Osteoblast (primary cell): Measurements from ENCODE around the gene CIB4. TPM values are rescaled to one million over a fixed set of nuclear protein-coding genes. Genes with fewer than 3 reads are reported as not detected.

Experiments used
- DNase-seq: peaks from one replicate; pipeline ENCODE4 v3.0.0; 2011; ENCODE audit warnings: low spot score, mixed read lengths; ENCODE audit not compliant: insufficient read length; ENCODE audit errors: missing footprints
- H2AFZ ChIP-seq: 2 replicates; pipeline ENCODE4 v1.6.0; 2011; ENCODE audit warnings: mild to moderate bottlenecking, low read length
- H3K27ac ChIP-seq: 2 replicates; pipeline ENCODE4 v1.5.1; 2011; ENCODE audit warnings: mild to moderate bottlenecking, low read depth, low read length, moderate library complexity
- H3K27me3 ChIP-seq: 2 replicates; pipeline ENCODE4 v1.6.0; 2012; ENCODE audit warnings: mild to moderate bottlenecking, control low read depth, inconsistent platforms, low read length, moderate library complexity; ENCODE audit not compliant: insufficient read depth
- H3K36me3 ChIP-seq: 2 replicates; pipeline ENCODE4 v1.5.1; 2011; ENCODE audit warnings: mild to moderate bottlenecking, low read length, control low read depth, moderate library complexity; ENCODE audit not compliant: insufficient read depth
- H3K4me1 ChIP-seq: 2 replicates; pipeline ENCODE4 v1.5.1; 2011; ENCODE audit warnings: mild to moderate bottlenecking, low read length, control low read depth, moderate library complexity; ENCODE audit not compliant: insufficient read depth
- H3K4me2 ChIP-seq: 2 replicates; pipeline ENCODE4 v1.6.0; 2011; ENCODE audit warnings: mild to moderate bottlenecking, low read length; ENCODE audit not compliant: insufficient read depth
- H3K4me3 ChIP-seq: fragments of 200-600 bp; sonication (generic); 3 replicates; pipeline ENCODE4 v1.5.1; 2012; ENCODE audit warnings: mild to moderate bottlenecking, low read length, inconsistent platforms; ENCODE audit not compliant: insufficient read depth
- H3K79me2 ChIP-seq: 2 replicates; pipeline ENCODE4 v1.6.0; 2012; ENCODE audit warnings: mild to moderate bottlenecking, low read length, control low read depth, inconsistent platforms; ENCODE audit not compliant: insufficient read depth
- H3K9me3 ChIP-seq: 2 replicates; pipeline ENCODE4 v1.5.1; 2011; ENCODE audit warnings: low read depth, low read length, control low read depth
- H4K20me1 ChIP-seq: 2 replicates; pipeline ENCODE4 v1.6.0; 2012; ENCODE audit warnings: mild to moderate bottlenecking, low read length, control low read depth; ENCODE audit not compliant: insufficient read depth
- CTCF ChIP-seq: IDR thresholded peaks from 2 replicates; pipeline ENCODE4 v1.5.1; 2011; ENCODE audit warnings: mild to moderate bottlenecking, low read depth, low read length, moderate library complexity; ENCODE audit errors: extremely low read depth
- total RNA-seq: library from RNA; depleted of rRNA; stranded (reverse); fragments of >200 nt; gene quantifications from 2 replicates; pipeline ENCODE4 v1.2.3, GENCODE V29; 2012

CIB4 gene
- total RNA-seq, 1 donor: not detected

- no peak overlapping the region for H3K4me3 ChIP-seq
- no peak overlapping the region for H3K4me2 ChIP-seq
- H3K9me3 ChIP-seq: no peaks in the 10 kb centered on the region
- H2AFZ ChIP-seq: no peak overlapping the region
- no peaks in the 10 kb centered on the region for H4K20me1 ChIP-seq
- H3K4me1 ChIP-seq: no peaks in the 10 kb centered on the region
- no peaks in the 10 kb centered on the region for H3K79me2 ChIP-seq
- H3K27me3 ChIP-seq: peaks cover 73% of the 10 kb centered on the region
- no peaks in the 10 kb centered on the region for H3K36me3 ChIP-seq
- no peak for TF ChIP-seq CTCF
- no peak overlapping the region for H3K27ac ChIP-seq
- no peak for DNase-seq
Observed at GRCh38 chr2:26685341-26685740, 44.2 kb upstream of the CIB4 start.

- Histone ChIP-seq H3K27ac (no peak overlapping the region), H3K36me3 (no peaks in the 10 kb centered on the region), H3K9me3 (no peaks in the 10 kb centered on the region), H3K79me2 (no peaks in the 10 kb centered on the region), H3K4me1 (no peaks in the 10 kb centered on the region), H4K20me1 (no peaks in the 10 kb centered on the region), H2AFZ (no peak overlapping the region), H3K27me3 (peaks cover 75% of the 10 kb centered on the region), H3K4me2 (no peak overlapping the region), H3K4me3 (no peak overlapping the region)
- no peak for TF ChIP-seq CTCF
- DNase-seq: peak; percentile 11
Observed at GRCh38 chr2:26683583-26683982, 42.4 kb upstream of the CIB4 start.

GRCh38 chr2:26682155-26682554 lies 41.0 kb upstream of the CIB4 start:
- H3K27me3 ChIP-seq: peaks cover 66% of the 10 kb centered on the region
- no peak overlapping the region for H2AFZ ChIP-seq
- DNase-seq: no peak

GRCh38 chr2:26681656-26682055 lies 40.5 kb upstream of the CIB4 start:
- Histone ChIP-seq H4K20me1 (no peaks in the 10 kb centered on the region), H2AFZ (no peak overlapping the region), H3K9me3 (no peaks in the 10 kb centered on the region), H3K79me2 (no peaks in the 10 kb centered on the region), H3K36me3 (no peaks in the 10 kb centered on the region), H3K27ac (no peak overlapping the region), H3K4me1 (no peaks in the 10 kb centered on the region), H3K27me3 (peaks cover 61% of the 10 kb centered on the region), H3K4me3 (no peak overlapping the region), H3K4me2 (no peak overlapping the region)
- no peak for TF ChIP-seq CTCF
- DNase-seq: peak; percentile 3

More at GRCh38 chr2:26682155-26682554, 41.0 kb upstream of the CIB4 start:
- Histone ChIP-seq H3K36me3 (no peaks in the 10 kb centered on the region), H3K9me3 (no peaks in the 10 kb centered on the region), H3K27ac (no peak overlapping the region), H4K20me1 (no peaks in the 10 kb centered on the region), H3K4me1 (no peaks in the 10 kb centered on the region), H3K4me2 (no peak overlapping the region), H3K79me2 (no peaks in the 10 kb centered on the region), H3K4me3 (no peak overlapping the region)
- no peak for TF ChIP-seq CTCF
